Head of caudate nucleus (tissue), 42 donors: ENCODE measurements around the gene RPRD1B.
A peak's percentile ranks its signal among the peaks of the same experiment; 100 is the strongest.

ENCODE experiments used
- DNase-seq, 42 donors: peaks; one replicate each; pipeline versions ENCODE4 v3.0.0 to v3.0.0-alpha.2; 2020 to 2021; ENCODE audit warnings: mixed read lengths in 7 of 42
- intact Hi-C: fragments of 100-400 bp; cut with DNase I; formaldehyde crosslinking; loops from one replicate; pipeline ENCODE4 v1.15.0; 2022

The RPRD1B gene

DNA sequence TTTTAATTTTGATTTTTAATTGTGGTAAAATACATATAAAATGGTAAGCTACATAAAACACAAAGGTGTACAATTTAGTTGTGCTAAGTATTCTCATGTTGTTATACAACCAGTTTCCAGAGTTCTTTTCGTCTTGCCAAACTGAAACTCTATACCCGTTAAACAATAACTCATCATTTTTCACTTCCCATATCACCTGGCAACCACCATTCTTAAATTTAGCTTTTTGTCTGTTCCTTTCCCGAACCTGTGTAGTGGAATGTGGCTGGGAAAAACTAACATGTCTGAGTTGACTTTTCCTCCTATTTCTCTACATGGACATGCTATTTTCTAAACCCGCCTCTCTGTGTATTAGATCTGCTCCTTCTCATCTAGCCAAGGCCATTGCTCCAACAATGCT is 27.6 kb downstream of the RPRD1B start:
- intact Hi-C loops, result no loop called here

DNA sequence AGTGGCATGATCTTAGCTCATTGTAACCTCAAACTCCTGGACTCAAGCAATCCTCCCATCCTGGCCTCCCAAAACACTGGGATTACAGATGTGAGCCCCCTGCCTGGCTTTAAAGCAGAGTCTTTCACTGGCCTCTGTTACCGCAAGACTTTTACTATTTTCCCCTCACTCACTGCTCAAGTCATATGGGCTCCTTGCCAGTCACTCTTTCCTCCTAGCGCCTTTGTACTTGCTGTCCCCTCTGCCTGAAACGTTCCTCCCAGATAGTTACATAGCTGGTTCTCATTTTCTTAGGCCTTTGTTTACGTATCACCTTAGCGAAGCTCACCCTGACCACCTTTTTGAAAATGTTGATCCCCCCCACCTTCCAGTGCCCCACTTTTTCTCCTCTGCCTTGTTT is 29.3 kb downstream of the RPRD1B start:
- intact Hi-C loops, result no loop called here

More for the DNA sequence above, 27.6 kb downstream of the RPRD1B start:
- DNase-seq, result no peak

DNA sequence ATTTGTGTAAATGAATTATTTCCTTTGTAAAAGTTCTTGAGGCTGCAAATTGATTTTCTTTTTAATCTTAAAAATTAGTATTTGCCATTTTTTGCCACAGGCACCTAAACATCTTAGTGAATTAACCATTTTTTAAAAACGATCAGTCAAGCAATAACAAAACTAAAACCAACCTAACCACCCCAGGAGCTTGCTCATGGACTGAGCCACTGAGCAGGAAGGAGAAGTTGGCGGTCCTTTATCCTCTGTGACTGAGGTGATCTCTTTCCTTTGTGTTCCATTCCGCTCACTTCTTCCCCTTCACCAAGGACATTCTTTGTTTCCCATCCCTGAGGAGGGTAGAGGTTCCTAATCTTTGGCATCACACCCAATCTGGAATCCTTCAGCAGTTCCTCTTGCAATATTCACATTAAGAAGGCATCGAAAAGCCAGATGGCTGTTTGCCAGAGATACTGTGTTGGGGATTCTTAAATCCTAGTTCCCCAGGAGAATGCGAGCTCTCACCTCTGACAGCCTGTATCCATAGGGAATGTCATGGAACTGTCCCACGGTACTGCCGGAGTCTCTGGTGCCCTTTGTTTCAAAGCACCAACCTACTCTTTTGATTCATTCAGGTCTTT is 30.5 kb downstream of the RPRD1B start:
- intact Hi-C loops, result no loop called here
- DNase-seq, result no peak

More for the DNA sequence above, 29.3 kb downstream of the RPRD1B start:
- DNase-seq, result no peak

DNA sequence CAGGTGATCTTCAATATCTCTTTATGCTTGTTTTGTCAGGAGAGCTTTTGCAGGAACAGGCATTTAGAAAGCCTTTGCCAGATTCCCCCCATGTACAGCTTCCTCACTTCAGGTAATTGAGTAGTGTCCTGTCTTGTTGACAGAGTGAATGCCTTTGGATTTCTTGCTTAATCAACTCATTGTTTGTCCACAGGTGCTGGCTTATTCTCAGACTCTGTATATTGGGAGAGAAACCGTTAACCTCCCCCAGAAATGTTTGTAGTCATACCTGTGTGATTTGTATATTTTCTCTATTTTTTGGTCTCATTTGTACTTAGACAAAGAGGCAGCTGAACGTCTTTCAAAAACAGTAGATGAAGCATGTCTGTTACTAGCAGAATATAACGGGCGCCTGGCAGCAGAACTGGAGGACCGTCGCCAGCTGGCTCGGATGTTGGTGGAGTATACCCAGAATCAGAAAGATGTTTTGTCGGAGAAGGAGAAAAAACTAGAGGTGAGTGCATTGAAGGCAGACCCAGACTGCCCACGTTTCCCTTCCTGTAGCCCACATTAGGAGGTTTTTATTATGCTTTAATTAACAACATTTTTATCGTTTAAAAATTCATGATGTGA is 32.3 kb downstream of the RPRD1B start:
- intact Hi-C loops, result no loop called here
- peak in 27 of 42 donors; percentile 5 to 67 (median 28) for DNase-seq

DNA sequence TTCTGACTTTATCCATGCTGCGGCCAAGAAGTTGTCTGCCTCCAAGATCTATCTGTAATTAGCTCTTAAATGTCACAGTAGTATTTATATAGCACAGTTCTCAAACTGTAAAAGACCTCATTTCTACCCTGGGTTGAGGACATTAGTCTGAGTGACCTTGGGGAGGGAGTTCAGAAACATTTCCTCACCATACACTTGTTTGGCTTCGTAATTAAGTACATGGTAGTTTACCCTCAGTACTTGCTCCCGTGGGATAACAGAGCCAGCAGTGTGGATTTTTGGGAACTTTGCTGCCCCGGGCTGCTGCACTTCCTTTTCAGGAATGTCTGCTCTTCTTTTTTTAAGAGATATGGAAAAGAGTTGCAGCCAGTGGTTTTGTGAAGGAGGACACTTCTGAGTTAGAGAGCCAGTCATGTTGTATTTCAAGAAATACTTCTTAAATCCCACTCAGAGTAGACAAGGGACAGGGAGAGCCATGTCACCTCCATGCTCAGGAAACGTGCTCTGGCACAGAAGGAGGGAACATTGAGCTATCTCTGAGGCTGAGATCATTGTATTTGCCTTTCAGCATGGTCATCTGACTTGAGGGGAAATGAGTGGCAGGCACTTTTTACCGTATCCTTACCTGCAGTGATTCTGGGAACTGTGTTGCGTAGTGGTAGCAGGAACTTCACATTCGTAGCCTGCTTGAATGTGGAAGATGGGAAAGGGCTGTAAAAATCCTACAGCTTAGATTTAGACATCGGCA is 33.6 kb downstream of the RPRD1B start:
- intact Hi-C loops, result no loop called here
- DNase-seq, result no peak

DNA sequence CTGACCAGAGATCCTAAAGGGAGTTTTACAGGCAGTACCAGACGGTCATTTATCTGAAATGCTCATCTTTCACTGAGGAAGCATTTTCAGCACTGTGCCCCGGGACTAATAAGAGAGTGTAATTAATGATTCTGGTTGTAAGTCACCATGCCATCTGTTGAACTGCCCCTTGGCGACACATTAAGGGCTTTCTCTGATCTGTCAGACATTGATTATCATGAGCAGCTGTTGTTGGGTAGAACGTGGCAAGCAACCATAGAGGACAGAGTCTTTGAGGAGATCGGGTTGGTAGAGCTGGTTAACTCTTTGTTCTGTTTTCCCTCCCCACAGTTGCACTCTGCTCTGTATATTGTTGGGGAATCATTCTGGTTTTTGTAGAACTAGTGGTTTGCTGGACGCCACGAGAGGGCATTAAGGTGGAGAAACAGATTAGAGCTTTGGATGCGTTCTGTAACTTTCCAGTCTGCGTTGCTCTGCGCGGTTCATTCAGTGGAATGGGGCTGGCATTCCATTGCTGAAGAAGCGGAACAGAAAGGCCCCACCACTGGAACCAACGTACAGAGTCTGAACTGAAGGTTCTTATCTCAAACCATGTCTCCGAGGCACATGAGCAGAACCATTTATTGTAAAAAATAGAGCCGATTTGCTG is 34.3 kb downstream of the RPRD1B start:
- intact Hi-C loops, result no loop called here
- no peak for DNase-seq

DNA sequence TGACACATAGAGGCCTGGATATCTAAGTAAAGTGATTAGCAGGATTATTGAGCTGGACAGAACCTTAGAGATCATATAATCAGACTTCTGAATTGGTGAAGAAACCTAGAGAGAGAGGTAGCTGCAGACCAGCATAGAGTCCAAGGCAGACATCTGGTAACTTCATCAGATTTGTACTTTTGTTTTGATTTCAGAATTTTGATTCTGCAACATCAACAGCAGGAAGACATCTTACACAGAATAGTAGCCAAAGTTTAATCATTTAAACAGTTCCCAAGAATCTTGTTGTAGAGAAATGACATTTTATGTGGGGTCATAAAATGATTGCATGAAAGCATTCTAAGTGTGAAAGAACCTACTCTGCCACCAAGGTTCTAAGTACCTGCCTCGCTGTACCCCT is 39.4 kb downstream of the RPRD1B start:
- DNase-seq, result no peak
- intact Hi-C loops, result no loop called here

DNA sequence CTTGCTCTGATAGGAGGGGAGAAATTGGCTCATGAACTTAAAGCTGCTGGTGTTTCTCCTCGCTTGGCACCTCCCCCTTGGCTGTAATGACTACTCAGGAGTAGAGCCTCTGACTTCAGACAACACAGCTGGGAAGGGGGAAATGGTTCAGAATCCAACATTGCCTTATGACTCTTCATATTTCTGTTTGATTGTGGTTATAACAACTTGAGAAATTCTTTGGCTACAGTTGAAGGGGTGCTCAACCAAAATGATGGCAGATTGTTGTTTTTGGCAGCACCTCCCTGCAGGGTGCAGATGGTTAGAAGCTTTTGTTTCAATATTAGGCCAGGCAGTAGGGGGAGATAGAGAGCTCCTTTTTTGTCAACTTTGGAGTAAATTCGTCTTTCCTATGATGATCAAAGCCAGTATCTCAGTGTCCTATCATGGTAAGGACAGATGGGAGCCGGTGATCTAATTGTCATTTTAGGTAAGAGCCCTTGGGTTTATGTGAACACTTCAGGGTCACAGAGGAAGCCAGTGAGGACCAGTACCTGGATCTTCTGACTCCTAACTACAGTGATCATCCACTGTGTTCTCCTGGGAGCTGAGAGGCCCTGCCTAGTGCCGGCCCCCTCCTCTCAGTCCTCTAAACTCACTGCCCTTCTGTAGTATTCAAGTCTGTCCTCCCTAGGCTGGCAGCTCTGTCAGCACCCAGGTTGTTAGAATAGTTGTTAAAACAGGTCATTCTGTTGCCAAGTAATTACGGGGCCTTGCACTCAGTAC is 39.9 kb downstream of the RPRD1B start:
- intact Hi-C loops, result no loop called here
- peak in 16 of 42 donors; percentile 15 to 66 (median 34) for DNase-seq

DNA sequence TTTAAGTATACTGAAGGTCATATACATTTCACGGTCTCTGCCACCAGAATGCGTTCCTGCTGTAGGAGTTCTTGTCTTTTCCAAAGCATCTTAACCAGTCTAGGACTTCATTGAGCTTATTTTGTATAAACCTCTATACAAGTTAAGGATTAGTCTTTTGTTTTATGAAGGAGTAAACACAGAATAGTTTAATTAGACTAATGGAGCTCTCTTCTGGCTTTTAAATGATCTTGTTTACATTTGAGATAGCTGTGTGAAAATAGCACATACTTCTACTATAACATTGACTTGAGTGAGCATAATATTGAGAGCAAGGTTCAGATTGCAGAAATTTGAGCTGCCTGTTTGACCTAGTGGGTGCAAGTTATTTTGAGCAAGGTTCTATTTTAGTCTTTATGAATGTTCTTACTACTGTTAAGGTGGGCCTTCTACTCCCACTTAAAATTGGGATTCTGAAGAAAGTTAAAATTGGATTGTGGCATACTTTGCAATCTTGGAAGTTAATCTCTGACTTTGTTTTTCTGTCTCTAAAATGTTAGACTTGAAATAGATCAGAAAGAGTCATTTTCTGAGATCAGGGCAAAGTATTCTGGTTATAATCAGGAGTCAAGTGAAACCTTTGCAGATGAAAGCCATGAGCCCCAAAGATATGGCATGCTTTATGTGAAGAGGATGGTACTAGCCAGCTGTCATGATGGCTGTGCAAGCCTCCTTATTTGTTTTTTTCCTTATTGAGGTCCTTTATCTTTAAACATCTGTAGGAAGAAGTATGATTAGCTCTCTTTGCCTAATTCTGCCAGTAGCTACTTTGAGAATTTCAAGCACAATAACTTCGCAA is 41.8 kb downstream of the RPRD1B start:
- DNase-seq, result peak in 1 of 42 donors; percentile 39
- intact Hi-C loops, result no loop called here

DNA sequence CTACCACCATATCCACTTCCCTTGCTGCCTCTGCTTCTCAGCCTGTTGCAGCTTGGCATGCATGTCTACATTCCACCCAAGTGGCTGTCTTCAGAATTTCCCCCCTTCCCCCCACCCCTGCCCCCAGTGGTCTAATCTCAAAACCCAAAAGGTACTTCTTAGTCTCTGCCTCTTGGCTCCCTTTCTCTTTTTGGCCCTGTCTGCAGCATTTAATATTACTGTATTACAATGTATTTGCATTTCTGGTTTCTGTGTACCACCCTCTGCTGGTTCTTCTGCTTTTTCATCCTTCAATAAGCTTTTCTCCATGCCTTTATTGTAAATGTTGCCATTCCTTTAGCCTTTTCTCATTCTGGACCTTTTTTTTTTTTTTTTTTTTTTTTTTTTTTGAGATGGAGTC is 43.0 kb downstream of the RPRD1B start:
- intact Hi-C loops, result no loop called here
- no peak for DNase-seq

DNA sequence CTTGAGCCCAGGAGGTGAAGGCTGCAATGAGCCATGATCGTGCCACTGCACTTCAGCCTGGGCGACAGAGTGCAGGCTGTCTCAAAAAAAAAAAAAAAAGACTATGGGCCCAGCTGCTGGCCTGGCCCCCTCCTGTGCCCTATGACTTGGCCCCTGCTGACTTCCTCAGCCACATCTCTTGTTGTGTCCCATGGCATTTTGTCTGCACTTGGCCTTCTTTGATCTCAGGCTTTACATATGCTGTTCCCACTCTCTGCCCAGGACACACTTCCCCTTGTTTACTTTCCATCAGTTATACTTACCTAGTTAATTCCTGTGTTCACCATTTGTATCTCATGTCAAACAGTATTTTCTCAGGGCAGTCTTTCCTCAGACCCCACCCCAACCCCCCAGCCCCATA is 44.5 kb downstream of the RPRD1B start:
- intact Hi-C loops, result no loop called here
- no peak for DNase-seq

DNA sequence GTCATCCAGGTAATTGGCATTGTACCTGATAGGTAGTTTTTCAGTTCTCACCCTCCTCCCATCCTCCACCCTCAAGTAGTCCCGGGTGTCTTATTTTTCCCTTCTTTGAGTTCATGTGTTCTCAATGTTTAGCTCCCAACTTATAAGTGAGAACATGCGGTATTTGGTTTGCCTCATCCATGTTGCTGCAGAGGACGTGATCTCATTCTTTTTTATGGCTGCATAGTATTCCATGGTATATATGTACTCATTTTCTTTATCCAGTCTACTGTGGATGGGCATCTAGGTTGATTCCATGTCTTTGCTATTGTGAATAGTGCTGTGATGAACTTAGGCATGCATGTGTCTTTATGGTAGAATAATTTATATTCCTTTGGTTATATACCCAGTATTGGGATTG is 45.8 kb downstream of the RPRD1B start:
- intact Hi-C loops, result no loop called here
- no peak for DNase-seq

DNA sequence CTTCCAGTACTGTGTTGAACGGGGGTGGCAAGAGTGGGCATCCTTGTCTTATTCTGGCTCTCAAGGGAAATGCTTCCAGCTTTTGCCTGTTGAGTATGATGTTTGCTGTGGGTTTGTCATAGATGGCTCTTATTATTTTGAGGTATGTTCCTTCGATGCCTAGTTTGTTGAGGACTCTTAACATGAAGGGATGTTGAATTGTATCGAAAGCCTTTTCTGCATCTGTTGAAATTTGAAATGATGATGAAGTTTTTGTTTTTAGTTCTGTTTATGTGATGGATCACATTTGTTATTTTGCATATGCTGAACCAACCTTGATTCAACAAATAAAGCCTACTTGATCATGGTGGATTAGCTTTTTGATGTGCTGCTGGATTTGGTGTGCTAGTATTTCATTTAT is 48.0 kb downstream of the RPRD1B start:
- intact Hi-C loops, result no loop called here
- no peak for DNase-seq

DNA sequence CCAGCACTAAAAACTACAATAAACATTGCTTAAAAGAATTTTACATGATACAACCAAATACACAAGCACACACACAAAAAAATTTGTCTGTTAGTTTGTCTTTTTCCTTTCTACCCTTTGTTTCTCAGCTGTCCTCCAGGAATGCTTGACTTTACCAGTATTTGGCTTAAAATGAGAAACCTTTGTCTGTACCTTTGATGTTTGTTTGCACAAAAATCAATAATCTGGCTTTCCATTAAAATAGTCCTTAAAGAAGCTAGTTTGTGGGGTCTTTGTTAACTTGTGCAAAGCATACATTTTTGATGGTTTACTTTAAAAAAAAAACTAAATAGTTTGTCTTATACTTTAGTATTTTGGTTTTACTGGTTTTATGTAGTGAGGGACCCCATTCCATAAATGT is 49.3 kb downstream of the RPRD1B start:
- intact Hi-C loops, result no loop called here
- no peak for DNase-seq

DNA sequence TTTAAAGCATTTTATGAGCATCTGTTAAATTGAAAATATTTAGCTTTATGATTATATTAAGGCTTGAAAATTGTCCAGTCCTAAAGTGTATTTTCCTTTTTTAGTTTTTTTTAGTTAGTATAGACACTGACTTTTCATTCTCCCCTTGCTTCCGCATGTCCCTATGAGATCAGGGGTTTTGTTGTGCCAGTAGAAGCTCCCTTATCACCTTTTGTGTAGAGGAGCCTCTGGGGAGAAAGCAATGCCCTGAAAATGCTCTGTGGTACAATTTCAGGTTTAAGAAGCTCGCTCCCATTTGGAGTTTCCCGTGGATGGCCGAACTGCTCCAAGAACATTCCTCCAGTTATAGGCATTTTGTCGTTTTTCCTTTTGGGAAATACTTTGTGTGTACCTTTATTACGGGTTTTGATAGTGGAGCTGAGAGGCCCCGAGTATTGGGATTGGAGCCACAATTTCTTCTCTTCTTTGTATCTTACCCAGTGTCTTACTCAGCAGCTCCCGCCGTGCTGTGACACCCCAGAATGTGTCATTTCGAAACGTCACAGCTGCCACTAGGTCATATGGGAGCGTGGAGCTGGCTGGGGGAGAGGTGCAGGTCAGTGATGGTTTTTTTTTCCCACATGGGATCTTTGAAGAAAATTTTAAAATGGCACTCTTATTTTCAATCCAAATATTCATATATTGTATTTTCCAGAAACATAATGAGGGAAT is 49.9 kb downstream of the RPRD1B start:
- no peak for DNase-seq
- intact Hi-C loops, result no loop called here

DNA sequence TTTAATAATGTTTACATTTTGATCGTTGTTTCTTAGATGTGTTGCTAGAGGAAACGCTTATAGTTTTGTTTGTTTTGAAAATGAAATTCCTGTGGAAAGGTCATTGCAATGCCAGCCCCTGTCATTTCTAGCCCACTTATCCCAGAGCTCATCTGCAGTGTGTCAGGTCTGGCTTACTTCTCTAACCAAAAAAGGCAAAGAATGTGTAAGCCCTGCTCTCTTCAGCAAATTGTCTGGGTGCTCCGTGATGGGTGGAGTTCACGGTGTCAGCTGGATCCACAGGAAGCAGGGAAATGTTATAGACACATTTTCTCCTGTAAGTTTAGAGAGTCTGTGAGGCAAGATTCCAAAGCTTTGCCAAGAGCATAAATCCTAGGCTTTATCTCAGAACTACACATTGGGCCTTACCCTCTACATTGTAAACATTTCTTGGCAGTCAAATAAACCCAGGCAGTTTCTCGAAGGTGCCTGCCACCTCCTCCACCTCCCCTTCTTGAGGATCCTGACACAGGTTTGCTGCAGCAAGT is 50.9 kb downstream of the RPRD1B start:
- DNase-seq, result peak in 7 of 42 donors; percentile 9 to 49 (median 30)
- intact Hi-C loops, result no loop called here

DNA sequence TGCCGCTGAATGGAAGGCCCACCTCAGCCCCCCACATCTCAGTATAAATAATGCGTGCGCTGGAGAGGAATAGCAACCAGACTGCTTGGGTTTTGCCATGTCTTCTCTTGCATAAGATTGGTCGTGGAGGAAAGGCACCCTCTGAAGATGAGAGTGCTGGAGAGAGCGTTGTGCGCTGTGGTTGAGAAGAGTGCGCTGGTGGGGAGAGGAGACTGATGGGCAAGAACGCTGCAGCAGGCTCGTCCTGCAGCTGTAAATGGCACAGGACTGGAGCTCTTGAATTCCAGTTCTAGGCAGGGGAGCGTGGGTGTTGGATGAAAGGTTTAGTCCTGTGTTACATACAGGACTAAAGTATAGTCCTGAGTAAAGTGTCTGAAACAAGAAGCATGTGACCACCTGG is 51.5 kb downstream of the RPRD1B start:
- intact Hi-C loops, result no loop called here
- DNase-seq, result no peak

DNA sequence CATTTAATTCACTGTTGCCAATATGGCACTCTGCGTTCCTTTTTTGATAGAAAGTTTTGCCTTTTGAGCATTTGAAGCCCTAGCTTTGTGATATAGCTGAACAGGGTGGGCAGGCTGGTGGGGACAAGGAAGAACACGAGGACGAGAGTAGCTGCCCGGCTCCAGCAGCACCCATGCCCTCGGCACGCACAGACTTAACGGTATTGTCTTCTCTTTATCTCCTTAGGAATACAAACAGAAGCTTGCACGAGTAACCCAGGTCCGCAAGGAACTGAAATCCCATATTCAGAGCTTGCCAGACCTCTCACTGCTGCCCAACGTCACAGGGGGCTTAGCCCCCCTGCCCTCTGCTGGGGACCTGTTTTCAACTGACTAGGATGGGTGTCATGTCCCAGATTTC is 56.0 kb downstream of the RPRD1B start:
- DNase-seq, result no peak

More for the DNA sequence above, 56.0 kb downstream of the RPRD1B start:
- intact Hi-C loops, result no loop called here
